ENCODE measurements around the gene CAMTA2. TPM values are rescaled to one million over a fixed set of nuclear protein-coding genes. Genes with fewer than 3 reads are reported as not detected.

CAMTA2 gene
- total RNA-seq, 2 donors from 2014 or later: 49.1 to 52.2 TPM

GRCh38 chr17:5002121-5002788 is 14.8 kb upstream of the CAMTA2 start:
- no peak for ATAC-seq
- intact Hi-C loops (cut with DNase I, micrococcal nuclease): no loop called here
- DNase-seq: no peak

- DNase-seq: peak in 1 of 2 donors; percentile 63
- ATAC-seq: no peak
- intact Hi-C loops (cut with DNase I, micrococcal nuclease): no loop called here
Observed at GRCh38 chr17:5000237-5000639, 12.8 kb upstream of the CAMTA2 start.

- DNase-seq (no peak), ATAC-seq (no peak)
- intact Hi-C loops (cut with DNase I, micrococcal nuclease): no loop called here
Observed at GRCh38 chr17:4999430-5000093, 12.1 kb upstream of the CAMTA2 start.

- intact Hi-C loops (cut with DNase I, micrococcal nuclease): no loop called here
- ATAC-seq (peak; percentile 59), DNase-seq (peak; percentile 71 to 72)
Observed at GRCh38 chr17:4998732-4999429, 11.4 kb upstream of the CAMTA2 start.

GRCh38 chr17:4998027-4998731 is 10.7 kb upstream of the CAMTA2 start:
- intact Hi-C loops (cut with DNase I, micrococcal nuclease): no loop called here
- DNase-seq (peak in 1 of 2 donors; percentile 42), ATAC-seq (peak; percentile 11)

GRCh38 chr17:4997302-4998026 is 10.0 kb upstream of the CAMTA2 start, which contains the start of the genes INCA1 and KIF1C:
Gene INCA1, minus strand, starts transcription at chr17:4997522. Its CDS starts 3,085 bp downstream, at chr17:4994437.
Gene KIF1C, plus strand, starts transcription at chr17:4997950. Its CDS starts 2,297 bp downstream, at chr17:5000247.
- peak; percentile 93 to 97 for DNase-seq
- intact Hi-C loops (cut with DNase I, micrococcal nuclease): no loop called here
- peak; percentile 85 for ATAC-seq

- DNase-seq: no peak
- intact Hi-C loops (cut with DNase I, micrococcal nuclease): no loop called here
- ATAC-seq: no peak
Observed at GRCh38 chr17:4994081-4994595, 6.7 kb upstream of the CAMTA2 start.

GRCh38 chr17:4987767-4988567 is 492 bp upstream of the CAMTA2 start:
- intact Hi-C loops (cut with DNase I, micrococcal nuclease): loop anchor here in 1 of 2 donors (10.0 kb wide), 1 partner anchor 73 kb away; no protein-coding TSS in a partner anchor
- peak; percentile 5 for ATAC-seq
- no peak for DNase-seq

GRCh38 chr17:4986403-4986802 is 1.1 kb downstream of the CAMTA2 start:
- DNase-seq (peak; percentile 41 to 49), ATAC-seq (peak; percentile 43)
- intact Hi-C loops (cut with DNase I, micrococcal nuclease): loop anchor here in 1 of 2 donors (10.0 kb wide), 1 partner anchor 72 kb away; no protein-coding TSS in a partner anchor

GRCh38 chr17:4982305-4982704 is 5.2 kb downstream of the CAMTA2 start:
- ATAC-seq (no peak), DNase-seq (no peak)
- intact Hi-C loops (cut with DNase I, micrococcal nuclease): loop anchor here in 1 of 2 donors (5.0 to 10.0 kb wide), 2 partner anchors 68 to 80 kb away; no protein-coding TSS in a partner anchor

- DNase-seq: no peak
- intact Hi-C loops (cut with DNase I, micrococcal nuclease): loop anchor here in 1 of 2 donors (5.0 to 10.0 kb wide), 2 partner anchors 66 to 82 kb away; no protein-coding TSS in a partner anchor
- ATAC-seq: peak; percentile 77
Observed at GRCh38 chr17:4980644-4981216, 6.7 kb downstream of the CAMTA2 start.

GRCh38 chr17:4978726-4979125 is 8.7 kb downstream of the CAMTA2 start:
- intact Hi-C loops (cut with DNase I, micrococcal nuclease): no loop called here
- DNase-seq: no peak
- ATAC-seq: no peak

- no peak for ATAC-seq
- intact Hi-C loops (cut with DNase I, micrococcal nuclease): no loop called here
- DNase-seq: no peak
Observed at GRCh38 chr17:4974115-4974670, 13.3 kb downstream of the CAMTA2 start.

- intact Hi-C loops (cut with DNase I, micrococcal nuclease): no loop called here
- DNase-seq (no peak), ATAC-seq (no peak)
Observed at GRCh38 chr17:4973256-4974114, 14.0 kb downstream of the CAMTA2 start.

- DNase-seq: no peak
Observed at GRCh38 chr17:4972752-4973151, 14.7 kb downstream of the CAMTA2 start.

GRCh38 chr17:4972322-4972721 is 15.2 kb downstream of the CAMTA2 start:
- intact Hi-C loops (cut with DNase I, micrococcal nuclease): no loop called here
- ATAC-seq (no peak), DNase-seq (no peak)

More at GRCh38 chr17:4972752-4973151, 14.7 kb downstream of the CAMTA2 start:
- intact Hi-C loops (cut with DNase I, micrococcal nuclease): no loop called here
- ATAC-seq: no peak

Measured in left colon (tissue), 2 donors.